ENCODE results near the gene RNU1-2.

DNA sequence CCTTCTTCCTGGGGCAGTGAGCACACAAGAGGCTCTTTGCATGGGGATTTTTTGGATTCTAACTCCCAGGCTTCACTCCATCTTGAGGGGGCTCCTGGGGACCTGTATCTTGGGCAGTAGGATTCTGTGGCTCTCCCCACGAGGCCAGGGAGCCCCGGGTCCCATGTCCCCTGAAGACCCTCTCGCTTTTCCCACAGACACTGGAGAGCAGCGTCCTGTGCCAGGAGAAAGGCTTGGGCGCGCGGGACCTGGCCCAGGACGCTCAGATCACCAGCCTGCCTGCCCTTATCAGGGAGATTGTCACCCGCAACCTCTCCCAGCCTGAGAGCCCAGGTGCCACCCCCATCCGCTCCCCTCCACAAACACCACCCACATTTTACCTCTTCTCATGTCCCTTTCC lies 26.7 kb downstream of the RNU1-2 start:
- TF ChIP-seq CTCF (IDR thresholded peaks at IDR 0.05 in 4 of 5, conservative IDR thresholded peaks at IDR 0.05 in 1 of 5) (no peak), POLR2A (IDR thresholded peaks at IDR 0.05) (no peak)

Data from gastrocnemius medialis (tissue), 4 donors.